ENCODE results near the gene SLC35D1.
"Not testable (repeated sequence)": the region's sequence is repeated elsewhere in the genome, so short reads cannot be mapped to it uniquely, and the experiment has no call there.

Gene SLC35D1

DNA sequence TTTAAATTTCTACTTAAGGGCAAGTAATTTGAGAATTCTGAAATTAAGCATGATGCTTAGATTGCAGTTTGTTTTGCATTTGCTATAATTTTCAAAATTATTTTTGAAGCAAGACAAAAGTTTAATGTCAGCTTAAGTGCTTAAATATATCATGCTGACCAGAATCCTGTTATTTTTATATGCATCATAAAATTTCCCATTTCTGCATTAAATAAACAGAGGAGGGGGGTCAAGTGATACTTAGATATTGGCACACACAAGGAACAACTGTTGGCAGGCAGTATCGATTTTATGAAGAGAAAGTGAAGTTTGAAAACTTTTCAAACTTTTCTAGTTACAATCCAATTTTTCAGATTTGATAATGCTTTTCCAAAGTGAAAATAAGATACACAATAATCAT, 68.1 kb downstream of the SLC35D1 start:
- DNase-seq (ENCODE audit: low read depth in 2 of 2), result no peak

DNA sequence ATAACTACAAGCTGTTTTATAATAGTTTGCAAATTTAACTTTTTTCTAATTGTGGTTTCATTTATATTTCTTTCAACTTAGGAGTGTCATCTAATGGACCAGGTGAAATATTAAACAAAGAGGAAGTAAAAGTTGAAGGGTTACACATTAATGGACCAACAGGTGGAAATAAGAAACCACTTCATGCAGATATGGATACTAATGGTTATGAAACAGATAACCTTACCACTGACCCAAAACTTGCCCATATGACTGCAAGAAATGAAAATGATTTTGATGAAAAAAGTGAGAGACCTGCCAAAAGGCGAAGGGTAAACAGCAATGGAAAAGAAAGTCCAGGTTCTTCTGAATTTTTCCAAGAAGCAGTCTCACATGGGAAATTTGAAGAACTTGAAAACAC, 69.5 kb downstream of the SLC35D1 start:
- no peak for DNase-seq (ENCODE audit: low read depth in 2 of 2)

GRCh38 chr1:66982561-66983260, 71.2 kb downstream of the SLC35D1 start:
- no peak for DNase-seq (ENCODE audit: low read depth in 2 of 2)

GRCh38 chr1:66981679-66982078, 72.3 kb downstream of the SLC35D1 start:
- DNase-seq (ENCODE audit: low read depth in 2 of 2), result peak in 1 of 2 donors; percentile 24

DNA sequence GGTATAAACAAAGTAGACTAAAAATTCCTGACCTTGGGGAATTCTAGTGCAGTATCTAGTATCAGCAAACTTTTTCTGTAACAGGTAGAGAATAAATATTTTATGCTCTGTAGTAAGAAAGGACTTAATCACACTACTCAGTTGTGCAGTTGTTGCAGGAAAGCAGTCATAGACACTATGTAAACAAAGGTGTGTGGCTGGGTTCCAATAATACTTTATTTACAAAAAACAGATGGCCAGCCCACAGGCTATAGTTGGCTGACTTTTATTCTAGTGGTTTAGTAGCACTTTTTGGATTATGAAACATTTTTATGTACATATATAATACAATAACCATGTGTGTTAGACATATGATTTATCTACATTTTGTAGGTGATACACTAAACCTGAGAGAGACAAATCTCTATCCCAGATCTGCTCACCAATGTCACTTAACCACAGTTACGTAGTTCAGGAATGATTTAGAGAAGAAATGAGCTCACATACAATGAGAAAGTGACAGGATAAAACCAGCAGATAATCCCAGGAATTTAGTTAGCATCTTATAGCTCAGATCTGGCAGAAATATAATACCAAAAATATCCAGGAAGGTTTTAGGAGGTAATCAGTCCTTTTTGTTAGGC, 73.1 kb downstream of the SLC35D1 start:
- no peak for DNase-seq (ENCODE audit: low read depth in 2 of 2)

DNA sequence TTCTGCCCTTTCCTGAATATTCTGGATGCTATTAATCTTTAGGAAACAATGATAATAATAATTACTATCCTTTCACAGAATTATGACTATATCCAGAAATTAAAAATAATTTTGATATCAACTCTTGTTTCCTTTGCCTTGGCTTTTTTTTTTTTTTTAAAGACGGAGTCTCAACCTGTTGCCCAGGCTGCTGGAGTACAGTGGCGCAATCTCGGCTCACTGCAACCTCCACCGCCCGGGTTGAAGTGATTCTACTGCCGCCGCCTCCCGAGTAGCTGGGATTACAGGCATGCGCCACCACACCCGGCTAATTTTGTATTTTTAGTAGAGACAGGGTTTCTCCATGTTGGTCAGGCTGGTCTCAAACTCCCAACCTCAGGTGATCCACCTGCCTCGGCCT, 74.3 kb downstream of the SLC35D1 start:
- DNase-seq (ENCODE audit: low read depth in 2 of 2), result not testable (repeated sequence)

- no peak for DNase-seq (ENCODE audit: low read depth in 2 of 2)
These were observed 75.7 kb downstream of the SLC35D1 start for GRCh38 chr1:66978201-66978600.

DNA sequence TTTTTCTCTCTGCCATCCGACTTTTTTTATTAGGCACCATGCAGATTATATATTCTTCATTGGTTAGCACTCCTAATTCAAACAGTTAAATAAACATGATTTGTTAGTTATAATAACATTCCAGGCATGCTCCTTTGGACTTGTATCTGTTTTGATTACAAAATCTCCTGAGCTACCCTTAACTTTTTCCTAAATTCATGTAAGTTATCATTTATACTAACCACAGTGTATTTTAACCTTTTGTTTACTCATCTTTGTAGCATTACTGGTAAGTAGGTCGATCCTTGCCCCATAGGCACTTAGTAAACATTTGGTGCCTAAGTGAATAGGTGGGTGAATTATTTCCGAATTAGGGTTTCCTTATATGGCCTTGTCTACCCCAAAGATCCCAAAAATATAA, 85.4 kb downstream of the SLC35D1 start:
- DNase-seq (ENCODE audit: low read depth in 2 of 2), result no peak

DNA sequence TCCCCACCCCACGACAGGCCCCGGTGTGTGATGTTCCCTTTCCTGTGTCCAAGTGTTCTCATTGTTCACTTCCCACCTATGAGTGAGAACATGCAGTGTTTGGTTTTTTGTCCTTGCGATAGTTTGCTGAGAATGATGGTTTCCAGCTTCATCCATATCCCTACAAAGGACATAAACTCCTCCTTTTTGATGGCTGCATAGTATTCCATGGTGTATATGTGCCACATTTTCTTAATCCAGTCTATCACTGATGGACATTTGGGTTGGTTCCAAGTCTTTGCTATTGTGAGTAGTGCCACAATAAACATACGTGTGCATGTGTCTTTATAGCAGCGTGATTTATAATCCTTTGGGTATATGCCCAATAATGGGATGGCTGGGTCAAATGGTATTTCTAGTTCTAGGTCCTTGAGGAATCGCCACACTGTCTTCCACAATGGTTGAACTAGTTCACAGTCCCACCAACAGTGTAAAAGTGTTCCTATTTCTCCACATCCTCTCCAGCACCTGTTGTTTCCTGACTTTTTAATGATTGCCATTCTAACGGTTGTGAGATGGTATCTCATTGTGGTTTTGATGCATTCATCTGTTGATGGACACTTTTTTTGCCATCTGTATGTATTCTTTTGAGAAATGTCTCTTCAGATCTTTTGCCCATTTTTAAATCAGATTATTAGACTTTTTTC, 87.6 kb downstream of the SLC35D1 start:
- not testable (repeated sequence) for DNase-seq (ENCODE audit: low read depth in 2 of 2)

DNA sequence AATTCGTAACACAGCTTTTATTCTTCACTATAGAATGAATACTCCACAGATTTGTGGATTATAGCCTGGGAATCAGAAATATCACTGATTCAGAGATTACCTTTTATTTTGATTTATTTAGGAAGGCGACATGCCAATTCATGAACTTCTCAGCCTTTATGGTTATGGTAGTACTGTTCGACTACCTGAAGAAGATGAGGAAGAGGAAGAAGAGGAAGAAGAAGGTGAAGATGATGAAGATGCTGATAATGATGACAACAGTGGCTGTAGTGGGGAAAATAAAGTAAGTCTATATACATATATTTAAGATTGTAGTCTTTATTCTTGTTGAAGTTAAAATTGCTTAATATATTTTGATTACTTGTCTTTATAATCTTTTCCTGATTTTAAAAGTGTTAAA, 96.0 kb downstream of the SLC35D1 start:
- DNase-seq (ENCODE audit: low read depth in 2 of 2), result no peak

DNA sequence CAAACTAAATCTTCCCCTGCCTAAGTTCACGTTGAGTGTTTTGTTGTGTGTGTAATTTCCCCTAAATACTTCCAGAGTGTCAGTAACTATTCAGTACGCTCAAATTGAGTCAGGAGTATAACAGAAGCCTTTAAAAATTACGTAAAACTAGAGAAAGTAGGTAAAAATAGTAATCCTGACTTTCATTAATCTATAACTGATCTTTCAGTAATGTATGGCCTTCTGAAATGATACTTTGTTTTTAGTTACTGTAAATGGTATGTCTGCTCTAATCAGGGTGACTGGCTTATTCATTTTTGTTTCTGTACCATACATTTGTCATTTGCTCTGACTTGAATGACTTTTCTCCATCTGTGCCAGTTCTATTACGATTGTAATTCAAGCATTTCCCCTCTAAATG, 99.7 kb downstream of the SLC35D1 start:
- DNase-seq (ENCODE audit: low read depth in 2 of 2), result no peak

- no peak for DNase-seq (ENCODE audit: low read depth in 2 of 2)
These were observed 102.4 kb downstream of the SLC35D1 start for GRCh38 chr1:66951513-66951912.

Data from stimulated activated CD8-positive, alpha-beta memory T cell treated with anti-CD3 and anti-CD28 coated beads, Interleukin-2, amount 100 ng/mL, for 1 hour (primary cell).